ENCODE data around the gene SUPT4H1. TPM values are rescaled to one million over a fixed set of nuclear protein-coding genes. Genes with fewer than 3 reads are reported as not detected.

Gene SUPT4H1
- total RNA-seq, 4 donors from 2014 or later, result 38.2 to 56.3 (median 44.2) TPM

DNA sequence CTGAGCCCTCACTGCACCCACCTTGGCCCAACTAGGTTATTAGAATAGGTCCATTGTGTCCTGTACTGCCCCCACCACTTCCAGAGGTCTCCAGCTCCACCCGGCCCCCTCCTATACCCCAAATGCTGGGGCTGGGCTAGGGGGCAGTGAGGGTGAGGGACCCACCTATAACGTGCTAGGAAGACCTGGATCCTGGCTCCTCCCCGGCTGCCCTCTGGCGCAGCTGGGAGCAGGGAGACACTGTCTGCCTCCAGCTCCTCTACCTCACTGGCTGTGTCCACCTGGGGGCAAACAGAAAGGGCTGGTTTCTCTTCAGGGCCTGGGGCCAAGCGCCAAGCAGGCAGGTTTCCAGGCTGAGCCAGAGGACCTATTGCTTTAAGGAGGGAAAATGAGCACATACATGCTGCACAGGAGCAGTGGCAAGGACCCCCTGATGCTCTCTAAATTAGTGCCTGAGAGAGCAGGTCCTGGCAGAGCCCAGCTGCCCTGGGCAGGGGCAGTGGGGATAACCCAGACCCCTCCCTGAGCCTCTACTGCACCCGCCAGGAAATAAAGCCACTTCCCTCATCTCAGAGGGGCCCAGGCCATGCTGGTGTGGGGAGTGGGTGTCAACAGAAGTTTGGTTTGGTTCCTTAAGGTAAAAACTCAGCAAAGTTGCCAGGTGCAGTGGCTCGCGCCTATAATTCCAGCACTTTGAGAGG is 35.6 kb downstream of the SUPT4H1 start:
- intact Hi-C loops (cut with DNase I), result no loop called here

GRCh38 chr17:58315750-58316149 is 36.3 kb downstream of the SUPT4H1 start:
- no peak for DNase-seq
- intact Hi-C loops (cut with DNase I), result no loop called here
- Histone ChIP-seq H3K9me3 (no peaks in the 10 kb centered on the region), H3K4me1 (no peaks in the 10 kb centered on the region), H3K36me3 (no peaks in the 10 kb centered on the region), H3K4me3 (replicated peaks in 1 of 3) (no peak overlapping the region), H3K27me3 (no peaks in the 10 kb centered on the region), H3K27ac (no peak overlapping the region)
- WGBS, 2 donors, result 85 to 95% methylated on average over 4 of the region's 4 CpGs
- TF ChIP-seq POLR2A (IDR thresholded peaks at IDR 0.05) (no peak), CTCF (IDR thresholded peaks at IDR 0.05) (no peak)

More for the DNA sequence above, 35.6 kb downstream of the SUPT4H1 start:
- Histone ChIP-seq H3K27ac (no peak overlapping the region), H3K9me3 (no peaks in the 10 kb centered on the region), H3K36me3 (no peaks in the 10 kb centered on the region), H3K4me1 (no peaks in the 10 kb centered on the region), H3K27me3 (no peaks in the 10 kb centered on the region), H3K4me3 (replicated peaks in 1 of 3) (no peak overlapping the region)
- TF ChIP-seq CTCF (IDR thresholded peaks at IDR 0.05) (no peak), POLR2A (IDR thresholded peaks at IDR 0.05) (no peak)
- 95 to 96% methylated on average over 5 to 6 of the region's 8 CpGs for WGBS, 2 donors
- no peak for DNase-seq

GRCh38 chr17:58315281-58315711 is 36.7 kb downstream of the SUPT4H1 start:
- intact Hi-C loops (cut with DNase I), result no loop called here
- WGBS, 2 donors, result 95 to 96% methylated on average over 6 of the region's 6 CpGs
- no peak overlapping the region for H3K4me3 ChIP-seq (replicated peaks in 1 of 3)
- no peak for DNase-seq
- TF ChIP-seq CTCF (IDR thresholded peaks at IDR 0.05) (no peak), POLR2A (IDR thresholded peaks at IDR 0.05) (no peak)
- no peaks in the 10 kb centered on the region for H3K9me3 ChIP-seq
- no peaks in the 10 kb centered on the region for H3K4me1 ChIP-seq
- no peaks in the 10 kb centered on the region for H3K36me3 ChIP-seq
- no peaks in the 10 kb centered on the region for H3K27me3 ChIP-seq
- H3K27ac ChIP-seq, result no peak overlapping the region

DNA sequence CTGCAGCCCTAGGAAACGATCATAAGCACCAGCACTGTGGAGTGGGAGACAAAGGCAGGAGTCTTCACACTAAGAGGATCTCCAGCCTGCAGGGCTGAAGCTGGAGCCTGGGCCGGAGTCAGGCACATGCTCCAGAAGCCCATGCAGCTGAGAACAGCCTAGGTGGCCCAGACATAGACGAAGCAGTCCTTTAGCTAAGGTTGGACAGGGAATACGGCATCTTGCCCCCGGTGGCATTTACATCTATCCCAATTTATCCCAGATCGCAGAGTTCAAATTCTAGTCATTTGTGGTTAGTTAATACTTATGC is 37.3 kb downstream of the SUPT4H1 start:
- Histone ChIP-seq H3K27ac (no peak overlapping the region), H3K4me1 (no peaks in the 10 kb centered on the region), H3K36me3 (no peaks in the 10 kb centered on the region), H3K4me3 (replicated peaks in 1 of 3) (no peak overlapping the region), H3K9me3 (no peaks in the 10 kb centered on the region), H3K27me3 (no peaks in the 10 kb centered on the region)
- DNase-seq, result no peak
- TF ChIP-seq POLR2A (IDR thresholded peaks at IDR 0.05) (no peak), CTCF (IDR thresholded peaks at IDR 0.05) (no peak)
- intact Hi-C loops (cut with DNase I), result no loop called here
- WGBS, 2 donors, result 87 to 96% methylated on average over 6 of the region's 6 CpGs

DNA sequence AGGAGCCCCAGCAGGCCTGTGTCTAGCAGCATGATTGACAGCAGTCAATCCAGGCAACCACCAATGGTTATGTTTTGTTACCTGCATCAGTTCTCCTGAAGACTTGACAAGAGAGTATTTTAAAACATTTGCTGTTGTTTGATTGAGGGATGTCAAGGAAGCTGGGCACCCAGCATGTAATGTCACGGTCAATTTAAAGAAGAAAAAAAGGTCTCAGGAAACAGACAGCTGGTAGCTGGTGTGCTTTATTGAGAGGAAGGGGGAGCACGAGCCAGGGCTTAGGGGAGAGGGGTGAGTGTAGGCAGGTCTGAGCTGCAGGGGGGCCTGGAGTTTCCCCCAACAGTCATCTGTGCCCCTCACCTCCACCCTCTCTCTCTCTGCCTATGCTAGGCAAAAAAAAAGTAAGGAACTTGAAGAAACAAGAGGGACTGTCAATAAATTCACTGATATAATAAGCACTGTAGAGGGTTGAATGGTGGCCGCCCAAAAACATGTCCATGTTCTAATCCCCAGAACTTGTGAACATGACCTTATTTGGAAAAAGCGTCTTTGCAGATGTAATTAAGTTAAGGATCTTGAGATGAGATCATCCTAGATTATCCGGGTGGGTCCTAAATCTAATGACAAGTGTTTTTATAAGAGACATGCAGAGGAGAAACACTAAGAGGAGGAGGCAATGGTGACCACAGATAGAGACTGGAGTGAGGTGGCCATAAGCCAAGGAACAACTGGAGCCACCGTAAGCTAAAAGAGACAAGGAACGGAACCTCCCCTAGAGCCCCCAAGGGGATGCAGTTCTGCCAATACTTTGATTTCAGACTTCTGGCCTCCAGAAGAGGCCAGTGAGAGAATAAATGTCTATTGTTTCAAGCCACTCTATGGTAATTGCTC is 37.9 kb downstream of the SUPT4H1 start:
- H3K36me3 ChIP-seq, result no peaks in the 10 kb centered on the region
- no peak overlapping the region for H3K27ac ChIP-seq
- WGBS, 2 donors, result 84% methylated on average over 7 of the region's 7 CpGs
- H3K4me1 ChIP-seq, result no peaks in the 10 kb centered on the region
- TF ChIP-seq POLR2A (IDR thresholded peaks at IDR 0.05) (no peak), CTCF (IDR thresholded peaks at IDR 0.05) (no peak)
- H3K9me3 ChIP-seq, result no peaks in the 10 kb centered on the region
- DNase-seq, result no peak
- H3K27me3 ChIP-seq, result no peaks in the 10 kb centered on the region
- no peak overlapping the region for H3K4me3 ChIP-seq (replicated peaks in 1 of 3)
- intact Hi-C loops (cut with DNase I), result no loop called here

Data from thyroid gland (tissue), 4 donors.